PC-9 (cell line): ENCODE results near the gene DSCAM. TPM values are rescaled to one million over a fixed set of nuclear protein-coding genes. Genes with fewer than 3 reads are reported as not detected.

Source experiments
- BruUV-seq: library from RNA; stranded (reverse); fragments of 400-500 nt; replicated peaks from 2 replicates; lab custom pipeline; 2021; lab: Mats Ljungman, UMichigan
- CTCF ChIA-PET: fragments of 300-600 bp; sonication (Branson Sonifier 250); formaldehyde crosslinking; loops from one replicate; lab custom pipeline; 2022; ENCODE audit warnings: antibody characterized with exemption; lab: Charles Lee
- POLR2A ChIA-PET: fragments of 300-600 bp; sonication (Branson Sonifier 250); formaldehyde crosslinking; loops from one replicate; lab custom pipeline; 2022; ENCODE audit warnings: antibody characterized with exemption; ENCODE audit not compliant: unreplicated experiment; lab: Charles Lee
- DNase-seq, 2 experiments: peaks; one replicate each; pipeline versions ENCODE4 v3.0.0 to v3.0.0-alpha.2; 2015 to 2022; ENCODE audit warnings: mixed read lengths in 1 of 2
- H2AFZ ChIP-seq: fragments of 200-600 bp; sonication (generic); 2 replicates; pipeline ENCODE4 v1.8.1; 2017; ENCODE audit warnings: antibody characterized with exemption
- H3F3A ChIP-seq: fragments of 200-600 bp; sonication (generic); 2 replicates; pipeline ENCODE4 v1.8.1; 2017; ENCODE audit warnings: antibody characterized with exemption, mild to moderate bottlenecking, low read depth; ENCODE audit not compliant: insufficient read depth
- H3K27ac ChIP-seq: fragments of 200-600 bp; sonication (generic); 2 replicates; pipeline ENCODE4 v1.6.1; 2016; ENCODE audit warnings: mixed run types
- H3K27me3 ChIP-seq: fragments of 200-600 bp; sonication (generic); 2 replicates; pipeline ENCODE4 v1.6.1; 2016; ENCODE audit warnings: low read depth, mixed run types; ENCODE audit not compliant: insufficient read depth
- H3K36me3 ChIP-seq: fragments of 200-600 bp; sonication (generic); 2 replicates; pipeline ENCODE4 v1.6.1; 2016; ENCODE audit warnings: low read depth, mixed run types
- H3K4me1 ChIP-seq: fragments of 200-600 bp; sonication (generic); replicated peaks from 2 replicates; pipeline ENCODE4 v1.6.1; 2016; ENCODE audit warnings: mixed run types; ENCODE audit not compliant: insufficient read depth
- H3K4me2 ChIP-seq: fragments of 200-600 bp; sonication (generic); 2 replicates; pipeline ENCODE4 v1.6.1; 2017; ENCODE audit warnings: mixed run types
- H3K4me3 ChIP-seq: fragments of 200-600 bp; sonication (generic); 2 replicates; pipeline ENCODE4 v1.6.1; 2016; ENCODE audit warnings: mixed run types
- H3K79me2 ChIP-seq: fragments of 200-600 bp; sonication (generic); 2 replicates; pipeline ENCODE4 v1.6.1; 2017; ENCODE audit warnings: low read depth, mixed run types
- H3K9me2 ChIP-seq: fragments of 200-600 bp; sonication (generic); 2 replicates; pipeline ENCODE4 v1.8.1; 2017; ENCODE audit warnings: mild to moderate bottlenecking; ENCODE audit not compliant: insufficient read depth
- H3K9me3 ChIP-seq: fragments of 200-600 bp; sonication (generic); 2 replicates; pipeline ENCODE4 v1.8.1; 2016; ENCODE audit warnings: low read depth; ENCODE audit not compliant: insufficient read depth
- H4K20me1 ChIP-seq: fragments of 200-600 bp; sonication (generic); 2 replicates; pipeline ENCODE4 v1.8.1; 2017; ENCODE audit not compliant: insufficient read depth
- CTCF ChIP-seq: fragments of 200-600 bp; sonication (generic); conservative IDR thresholded peaks from 2 replicates; pipeline ENCODE4 v1.6.1; 2017; ENCODE audit warnings: mixed run types, antibody characterized with exemption, mild to moderate bottlenecking, moderate library complexity
- EZH2 ChIP-seq: fragments of 200-600 bp; sonication (generic); IDR thresholded peaks from 2 replicates; pipeline ENCODE4 v1.8.0; 2017; ENCODE audit warnings: antibody characterized with exemption, low read depth
- intact Hi-C: fragments of 100-400 bp; cut with micrococcal nuclease; formaldehyde crosslinking; loops from one replicate; pipeline ENCODE4 v1.10.0; 2022; ENCODE audit not compliant: unreplicated experiment
- total RNA-seq: library from RNA; stranded (reverse); gene quantifications from 2 replicates; pipeline ENCODE4 v1.2.3, GENCODE V29; 2021

The DSCAM gene
- total RNA-seq, 1 experiment from 2014 or later = not detected

DNA sequence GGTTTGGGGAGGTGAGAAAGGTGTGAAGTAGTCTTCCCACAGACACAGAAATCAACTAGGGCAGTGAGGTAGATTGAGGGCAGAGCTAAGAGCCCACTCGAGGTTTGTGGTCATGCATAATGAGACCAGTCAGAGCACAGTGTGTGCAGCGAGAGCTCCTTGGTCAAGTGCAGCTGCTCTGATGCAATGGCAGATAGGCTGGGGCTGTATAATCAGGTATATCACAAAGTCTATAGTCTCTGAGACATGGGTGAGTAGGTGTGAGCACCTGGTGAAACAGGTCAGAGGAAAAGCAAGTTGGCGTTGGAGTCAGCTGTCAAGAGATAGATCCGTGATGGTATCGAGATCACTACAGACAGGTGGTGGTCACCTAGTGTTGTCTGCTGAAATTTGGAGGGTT is 17.6 kb downstream of the DSCAM start:
- H3K36me3 ChIP-seq = no peaks in the 10 kb centered on the region
- TF ChIP-seq CTCF (no peak), EZH2 (no peak)
- no TSS peak for BruUV-seq
- no peaks in the 10 kb centered on the region for H3K79me2 ChIP-seq
- no peaks in the 10 kb centered on the region for H4K20me1 ChIP-seq
- POLR2A ChIA-PET = no interaction called here
- H3F3A ChIP-seq = no peaks in the 10 kb centered on the region
- intact Hi-C loops = no loop called here
- no peaks in the 10 kb centered on the region for H3K4me1 ChIP-seq
- no peaks in the 10 kb centered on the region for H3K9me2 ChIP-seq
- no peak overlapping the region for H3K4me2 ChIP-seq
- CTCF ChIA-PET = no interaction called here
- H3K9me3 ChIP-seq = no peaks in the 10 kb centered on the region
- peaks cover 7% of the 10 kb centered on the region; the same call in 1 of the 2 replicates for H3K27me3 ChIP-seq
- no peak for DNase-seq
- no peak overlapping the region for H2AFZ ChIP-seq
- no peak overlapping the region for H3K27ac ChIP-seq
- no peak overlapping the region for H3K4me3 ChIP-seq

GRCh38 chr21:40827509-40827908 is 19.4 kb downstream of the DSCAM start:
- Histone ChIP-seq H3K4me3 (no peak overlapping the region), H3F3A (no peaks in the 10 kb centered on the region), H4K20me1 (no peaks in the 10 kb centered on the region), H3K36me3 (no peaks in the 10 kb centered on the region), H3K4me2 (no peak overlapping the region), H3K9me2 (no peaks in the 10 kb centered on the region), H3K27ac (no peak overlapping the region), H3K79me2 (no peaks in the 10 kb centered on the region), H3K27me3 (0 out of 2 replicates have a peak, but pooled peaks cover 6% of the 10 kb centered on the region), H3K4me1 (no peaks in the 10 kb centered on the region), H2AFZ (no peak overlapping the region), H3K9me3 (no peaks in the 10 kb centered on the region)
- ChIA-PET POLR2A (no interaction called here), CTCF (no interaction called here)
- DNase-seq = no peak
- intact Hi-C loops = no loop called here
- no TSS peak for BruUV-seq
- TF ChIP-seq EZH2 = no peak
- no peak for TF ChIP-seq CTCF

- no peak for TF ChIP-seq CTCF
- TF ChIP-seq EZH2 = no peak
- no peaks in the 10 kb centered on the region for H3K9me3 ChIP-seq
- no peaks in the 10 kb centered on the region for H3K79me2 ChIP-seq
- no peaks in the 10 kb centered on the region for H3K36me3 ChIP-seq
- H3K4me1 ChIP-seq = no peaks in the 10 kb centered on the region
- H4K20me1 ChIP-seq = no peaks in the 10 kb centered on the region
- 0 out of 2 replicates have a peak, but pooled peaks cover 9% of the 10 kb centered on the region for H3K27me3 ChIP-seq
- ChIA-PET CTCF (no interaction called here), POLR2A (interaction anchor here (0.5 kb wide), 1 partner anchor 1314 kb away, joined by 8 read pairs; no protein-coding TSS in a partner anchor)
- no peak overlapping the region for H2AFZ ChIP-seq
- H3K9me2 ChIP-seq = no peaks in the 10 kb centered on the region
- no peak overlapping the region for H3K4me3 ChIP-seq
- intact Hi-C loops = no loop called here
- no peak overlapping the region for H3K4me2 ChIP-seq
- no peak for DNase-seq
- no peaks in the 10 kb centered on the region for H3F3A ChIP-seq
- H3K27ac ChIP-seq = no peak overlapping the region
- BruUV-seq = no TSS peak
These were observed 27.7 kb downstream of the DSCAM start for GRCh38 chr21:40819071-40819900.
